NCI-H2029 (cell line): ENCODE measurements around the gene ANKRD23.

ENCODE experiments used
- DNase-seq: peaks from one replicate; lab custom pipeline; 2025; lab: John Stamatoyannopoulos, UW

Gene ANKRD23

DNA sequence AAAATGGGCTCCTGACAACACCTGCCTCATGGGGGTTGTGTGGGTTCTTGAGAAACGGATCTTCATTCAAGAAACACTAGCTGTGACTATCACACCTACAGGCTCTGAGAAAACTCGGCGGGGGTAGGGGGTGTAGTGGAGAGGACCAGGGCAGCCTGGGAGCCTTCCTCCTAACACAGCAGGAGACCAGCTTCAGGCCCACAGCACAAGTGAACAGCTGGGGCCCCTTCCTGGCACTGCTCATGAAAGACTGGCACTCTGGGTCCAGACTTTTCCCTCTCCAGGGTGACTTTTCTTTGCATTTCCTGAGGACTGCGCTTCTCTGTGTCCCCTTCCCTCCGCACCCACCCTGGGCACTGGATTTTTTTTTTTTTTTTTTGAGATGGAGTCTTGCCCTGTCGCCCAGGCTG lies 33.2 kb upstream of the ANKRD23 start:
- no peak for DNase-seq

DNA sequence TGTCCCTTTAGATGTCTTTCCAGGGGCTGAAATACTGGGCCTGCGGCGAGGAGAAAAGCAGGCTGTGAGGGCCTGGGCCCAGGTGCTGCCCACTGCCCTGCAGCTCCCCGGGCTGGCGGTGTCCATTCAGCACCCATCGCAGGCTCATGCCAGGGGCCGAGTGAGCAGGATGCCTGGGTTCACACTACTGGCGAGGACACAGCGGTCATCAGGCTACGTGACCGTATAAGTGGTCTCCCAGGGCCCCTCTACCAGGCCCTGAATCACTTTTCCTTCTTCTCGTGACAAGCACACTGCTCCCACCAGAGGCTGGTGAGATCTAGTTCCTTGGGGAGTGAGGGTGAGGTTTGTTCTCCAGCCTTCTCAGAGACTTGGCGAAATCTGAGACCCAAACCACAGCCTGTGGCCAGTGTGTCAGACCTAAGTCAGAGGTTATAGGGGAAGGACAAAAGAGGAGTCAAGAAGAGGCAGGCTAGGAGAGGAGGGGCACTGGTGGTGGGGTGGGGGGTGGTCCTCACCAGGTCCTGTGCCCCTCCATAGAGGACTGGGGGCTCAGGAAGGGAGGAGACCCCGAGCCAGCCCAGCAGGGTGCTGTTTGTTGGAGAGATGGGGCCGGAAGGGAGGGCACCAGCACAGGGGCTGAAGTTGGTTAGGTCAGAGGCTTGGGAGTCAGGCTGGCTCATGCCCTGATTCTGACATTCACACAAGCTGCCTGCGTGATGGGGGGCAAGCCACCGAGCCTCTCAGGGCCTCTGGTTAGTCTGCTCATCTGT lies 32.6 kb upstream of the ANKRD23 start:
- no peak for DNase-seq

DNA sequence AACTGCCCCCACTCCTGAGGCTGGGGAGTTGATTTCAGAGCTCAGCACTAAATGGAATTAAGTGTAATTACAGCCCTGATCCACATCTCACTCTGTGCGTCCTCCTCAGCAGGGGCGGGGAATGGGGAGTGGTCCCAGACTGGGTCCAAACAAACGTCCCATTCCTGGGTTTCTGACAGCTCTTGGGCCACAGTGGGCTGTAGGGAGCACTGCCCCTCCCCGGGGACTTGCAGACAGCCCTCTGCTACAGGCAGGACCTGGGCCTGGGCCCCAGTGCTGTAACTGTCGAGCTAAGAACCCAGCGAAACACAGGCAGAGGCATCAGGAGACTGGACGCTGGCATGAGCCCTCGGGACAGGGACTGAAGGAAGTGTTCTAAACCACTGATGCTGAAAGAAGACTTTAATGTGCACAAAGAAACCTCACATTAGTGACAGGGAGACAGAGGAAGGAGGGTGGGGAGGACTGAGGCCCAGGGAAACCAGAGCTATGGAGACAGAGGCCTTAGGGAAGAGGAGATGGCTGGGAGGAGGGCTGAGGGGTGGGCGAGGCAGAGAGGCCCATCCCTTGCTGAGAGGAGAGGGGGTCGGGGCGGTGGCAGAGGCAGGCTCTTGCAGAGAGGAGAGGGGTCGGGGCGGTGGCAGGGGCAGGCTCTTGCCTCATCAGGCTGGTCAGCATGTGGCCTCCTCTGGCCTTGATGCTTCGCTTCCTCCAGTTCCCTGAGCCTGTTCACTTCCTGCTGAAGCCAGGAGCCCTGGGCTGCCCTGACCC lies 31.9 kb upstream of the ANKRD23 start:
- DNase-seq = no peak

DNA sequence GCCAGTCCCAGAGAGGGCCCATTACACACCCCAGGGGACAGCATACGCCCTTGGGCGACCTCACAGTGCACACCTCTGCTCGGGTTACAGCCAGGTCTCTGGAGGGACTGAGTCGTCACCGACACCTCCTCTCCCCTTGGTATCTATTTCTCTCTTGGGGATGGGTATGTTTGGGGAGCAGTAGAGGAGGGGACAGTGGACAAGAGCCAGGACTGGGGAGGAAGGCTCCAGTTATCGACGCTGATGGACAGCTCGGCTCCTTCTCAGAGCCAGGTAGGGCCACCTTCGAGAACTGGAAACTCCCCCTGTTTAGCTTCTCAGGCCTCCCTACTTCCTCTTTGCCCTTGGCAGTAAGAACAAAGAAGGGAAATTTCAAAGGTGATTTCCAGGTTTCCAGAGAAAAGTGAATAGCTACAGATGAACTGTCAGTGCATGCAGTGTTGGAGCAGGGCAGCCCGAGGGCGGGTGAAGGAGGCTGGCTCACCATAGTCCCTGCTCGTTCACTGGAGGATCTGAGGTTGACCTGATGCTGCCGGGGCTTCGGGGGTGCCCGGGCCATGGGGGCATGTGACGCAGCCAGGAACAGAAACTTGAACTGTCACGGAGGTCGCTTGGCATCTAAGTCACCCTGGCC lies 30.5 kb upstream of the ANKRD23 start:
- no peak for DNase-seq

DNA sequence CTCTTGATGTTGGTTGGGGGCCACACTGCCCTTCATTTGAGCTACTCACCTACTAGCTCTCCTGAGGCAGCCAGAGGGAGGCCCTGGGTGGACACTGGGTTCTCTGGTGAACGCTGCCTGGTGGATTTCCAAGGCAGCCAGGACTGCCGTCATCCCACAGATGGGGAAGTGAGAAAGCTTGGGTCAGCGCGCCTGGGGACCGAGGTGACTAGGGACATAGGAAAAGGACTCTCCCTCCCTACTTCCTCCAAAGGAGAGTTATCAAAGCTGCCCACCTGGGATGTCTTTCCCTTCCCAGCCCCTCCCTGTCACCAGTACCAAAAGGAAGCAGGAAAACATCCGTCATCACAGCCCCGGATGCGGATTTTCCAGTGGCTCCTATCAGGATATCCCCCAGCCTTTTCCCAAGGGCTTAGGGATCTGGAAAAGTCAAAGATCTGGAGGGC lies 29.9 kb upstream of the ANKRD23 start:
- no peak for DNase-seq

DNA sequence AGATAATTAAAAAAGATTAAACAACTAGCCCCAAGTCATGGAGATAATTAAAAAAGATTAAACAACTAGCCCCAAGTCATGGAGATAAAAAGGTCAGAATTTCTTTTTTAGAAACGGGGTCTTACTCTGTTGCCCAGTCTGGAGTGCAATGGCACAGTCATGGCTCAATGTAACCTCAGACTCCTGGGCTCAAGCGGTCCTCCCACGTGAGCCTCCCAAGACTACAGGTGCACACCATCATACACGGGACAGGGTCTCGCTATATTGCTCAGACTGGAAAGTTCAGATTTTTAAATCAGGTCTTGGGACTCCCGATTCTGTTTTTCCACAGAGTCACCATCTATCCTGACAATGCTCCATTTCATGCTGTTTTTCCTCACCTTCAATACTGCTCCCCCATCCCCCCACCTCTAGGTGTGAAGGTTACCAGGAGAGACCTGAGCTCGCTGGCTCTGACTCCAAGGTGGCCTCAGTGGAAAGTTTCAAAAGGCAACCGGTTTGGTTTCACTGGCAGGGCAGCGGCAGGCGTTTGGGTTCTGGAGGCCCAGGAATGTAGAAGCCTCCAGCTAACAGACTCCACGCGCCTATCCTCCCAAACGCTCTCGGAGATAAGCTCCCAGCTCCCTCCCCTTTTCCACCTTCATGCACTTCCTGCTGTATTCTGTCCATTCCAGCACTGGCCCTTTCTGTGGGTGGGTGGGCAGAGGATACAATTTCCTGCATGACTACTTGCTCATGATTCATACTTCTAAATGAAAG lies 28.9 kb upstream of the ANKRD23 start:
- DNase-seq = no peak

DNA sequence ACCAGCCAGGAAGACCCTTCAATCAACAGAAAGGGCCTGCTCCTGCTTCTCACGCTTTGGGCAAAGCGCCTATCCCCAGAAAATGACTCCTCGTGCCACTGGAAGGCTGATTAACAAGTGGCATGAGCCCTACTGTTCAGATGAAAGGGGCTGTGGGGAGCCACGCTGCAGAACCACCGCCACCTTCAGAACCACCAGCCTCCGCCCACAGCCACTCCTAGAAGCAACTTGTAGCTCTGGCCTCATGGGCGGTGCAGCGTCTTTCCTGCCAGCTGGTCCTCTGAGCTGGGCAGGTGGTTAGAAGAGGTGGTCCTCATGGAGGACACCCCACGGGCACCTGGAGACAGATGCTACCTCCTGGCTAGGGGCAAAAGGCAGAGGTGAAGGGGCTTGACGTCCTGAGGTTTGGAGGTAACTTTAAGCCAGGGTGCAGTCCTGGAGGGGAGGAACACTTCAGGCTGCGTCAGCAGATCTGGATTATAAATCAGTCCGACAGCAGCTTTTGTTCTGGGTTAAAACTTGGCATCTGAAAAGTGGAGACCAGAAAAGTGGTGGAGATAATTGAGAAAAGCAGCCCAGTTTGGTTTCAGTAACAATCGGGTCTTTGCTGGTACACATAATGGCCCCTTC lies 26.9 kb upstream of the ANKRD23 start:
- no peak for DNase-seq

DNA sequence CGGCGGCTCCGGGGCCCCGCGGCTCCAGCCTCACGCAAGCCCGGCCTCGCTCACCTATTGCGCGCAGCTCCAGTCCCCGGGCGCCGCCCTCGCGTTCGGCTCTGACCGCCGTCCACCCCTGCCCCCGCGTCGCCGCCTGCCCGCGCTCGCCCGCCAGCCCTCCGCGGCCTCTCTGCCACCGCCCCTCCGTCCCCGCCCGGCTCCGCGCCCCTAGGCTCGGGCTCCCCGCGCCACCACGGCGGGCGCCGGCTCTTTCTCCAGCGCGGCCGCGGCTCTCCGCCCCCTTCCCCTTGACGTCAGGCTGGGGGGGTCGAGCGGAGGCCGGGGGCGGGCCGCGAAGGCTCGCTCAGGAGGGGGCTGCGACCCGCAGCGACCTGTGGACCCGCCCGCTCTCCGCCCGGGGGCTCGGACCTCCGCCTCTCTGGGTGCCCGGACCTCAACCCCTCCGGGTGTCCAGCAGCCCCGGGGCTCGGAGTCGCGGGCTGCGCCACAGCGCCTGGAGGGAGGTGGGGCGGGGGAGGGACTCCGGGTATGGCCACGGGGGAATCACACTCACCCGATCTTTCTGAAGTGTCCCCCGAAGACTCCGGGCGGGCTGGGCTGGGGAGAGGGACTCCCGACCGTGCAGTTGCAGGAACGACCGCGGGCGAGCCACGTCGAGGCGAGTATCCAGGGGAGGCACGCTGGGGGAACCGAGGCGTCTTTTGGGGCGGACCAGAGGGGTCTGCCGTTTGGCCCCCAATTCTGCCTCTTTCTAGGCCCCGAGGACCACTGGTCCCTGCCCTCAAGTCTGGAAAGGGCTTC lies 26.2 kb upstream of the ANKRD23 start, which contains the start of gene SEMA4C:
Gene SEMA4C (minus strand): TSS at position 259 of the 804 bp plus-strand sequence. CDS start 2,194 bp downstream, outside the sequence.
- no peak for DNase-seq

DNA sequence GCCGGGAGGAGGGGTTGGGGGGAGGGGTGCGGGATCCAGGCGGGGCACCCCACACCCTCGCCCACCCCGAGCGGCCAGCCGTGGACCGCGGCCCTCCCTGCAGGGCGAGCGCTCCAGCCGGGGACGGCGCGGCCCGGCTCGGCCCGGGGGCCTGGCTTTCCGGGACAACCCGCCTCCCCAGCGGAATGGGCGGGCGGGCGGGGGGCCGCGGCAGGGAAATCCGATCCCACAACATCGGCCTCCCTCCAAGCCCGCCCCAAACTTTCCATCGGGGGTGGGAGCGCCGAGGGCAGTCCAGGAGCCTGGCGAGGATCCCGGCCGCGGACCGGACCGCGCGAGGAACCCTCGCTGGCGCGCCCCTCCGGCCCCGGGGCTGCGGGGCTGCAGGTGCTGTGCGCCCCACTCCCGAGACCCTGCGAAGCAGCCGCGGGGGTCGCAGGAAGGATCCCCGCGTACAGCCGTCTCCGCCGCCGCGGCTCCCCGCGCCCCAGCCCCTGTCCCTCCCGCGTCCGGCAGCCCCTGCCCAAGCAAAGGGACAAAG lies 25.5 kb upstream of the ANKRD23 start:
- peak; percentile 27 for DNase-seq

DNA sequence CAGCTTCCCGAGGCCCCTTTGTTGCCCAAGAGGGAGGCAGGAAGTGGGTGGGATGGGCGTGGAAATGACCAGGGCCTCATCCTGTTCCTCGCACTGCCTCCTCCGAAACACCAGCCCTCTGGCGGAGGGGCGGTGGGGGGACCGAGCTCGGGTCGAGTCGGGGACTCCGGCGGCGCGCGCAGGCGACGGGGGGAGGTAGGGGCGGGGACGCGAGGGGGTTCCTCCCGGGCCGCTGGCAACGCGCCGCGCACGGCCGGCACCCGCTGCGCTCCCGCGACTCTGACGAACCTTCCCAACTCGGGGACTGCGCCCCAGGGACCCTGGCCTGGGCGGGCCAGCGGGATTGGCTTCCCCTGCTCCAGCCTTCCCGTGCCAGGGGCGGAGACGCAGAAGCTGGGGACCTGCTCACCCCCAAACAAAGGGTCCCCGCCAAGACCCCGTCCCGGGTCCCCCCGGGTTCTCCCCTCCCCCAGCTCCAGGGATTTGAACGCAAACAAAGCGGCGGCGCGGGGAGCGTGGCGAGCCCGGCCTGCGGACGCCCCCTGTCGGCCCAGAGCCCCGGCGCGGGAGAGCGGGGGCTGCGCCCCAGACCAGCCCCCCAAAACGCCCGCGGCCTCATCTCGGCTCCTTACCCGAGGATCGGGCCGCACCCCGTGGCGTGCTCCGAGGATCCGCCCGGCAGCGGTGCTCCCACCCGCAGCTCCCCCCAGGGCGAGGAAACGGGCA lies 24.9 kb upstream of the ANKRD23 start:
- DNase-seq = peak; percentile 46

DNA sequence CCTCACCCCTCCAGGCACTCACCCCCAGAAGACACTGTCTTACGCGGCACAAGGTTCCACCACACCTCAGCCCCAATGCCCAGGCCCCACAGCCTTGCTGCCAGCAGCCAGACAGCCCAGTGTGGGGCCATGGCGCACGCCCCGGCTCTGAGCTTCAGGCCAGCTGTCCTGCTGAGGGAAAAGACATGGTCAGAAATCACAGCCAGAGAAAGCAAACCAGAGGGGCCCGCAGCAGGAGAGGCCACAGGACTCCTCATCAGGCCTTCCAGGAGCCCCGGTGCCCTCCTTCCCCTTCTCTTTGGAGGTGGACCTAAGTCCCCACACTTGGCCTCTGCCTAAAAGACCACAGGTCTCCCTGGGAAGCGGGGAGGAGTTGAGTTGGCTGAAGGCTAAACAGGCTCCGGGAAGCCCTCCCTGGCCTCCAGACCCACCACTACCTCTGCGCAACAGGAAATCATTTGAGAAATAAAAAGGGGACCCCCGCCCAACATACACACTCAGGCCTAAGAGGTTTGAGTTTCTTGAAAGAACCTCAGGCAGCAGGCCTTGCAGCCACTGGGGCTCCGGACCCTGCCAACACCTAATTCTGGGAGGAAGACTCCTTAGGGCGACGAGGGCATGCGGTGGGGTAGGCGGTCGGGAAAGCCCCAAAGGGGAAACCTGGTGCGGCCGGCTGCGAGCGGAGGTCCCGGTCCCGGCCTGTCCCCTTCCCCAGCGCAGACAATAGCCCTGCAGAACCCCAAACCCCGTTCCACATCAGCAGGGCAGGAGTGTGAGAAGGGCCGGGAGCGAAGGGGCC lies 24.1 kb upstream of the ANKRD23 start:
- DNase-seq = no peak

DNA sequence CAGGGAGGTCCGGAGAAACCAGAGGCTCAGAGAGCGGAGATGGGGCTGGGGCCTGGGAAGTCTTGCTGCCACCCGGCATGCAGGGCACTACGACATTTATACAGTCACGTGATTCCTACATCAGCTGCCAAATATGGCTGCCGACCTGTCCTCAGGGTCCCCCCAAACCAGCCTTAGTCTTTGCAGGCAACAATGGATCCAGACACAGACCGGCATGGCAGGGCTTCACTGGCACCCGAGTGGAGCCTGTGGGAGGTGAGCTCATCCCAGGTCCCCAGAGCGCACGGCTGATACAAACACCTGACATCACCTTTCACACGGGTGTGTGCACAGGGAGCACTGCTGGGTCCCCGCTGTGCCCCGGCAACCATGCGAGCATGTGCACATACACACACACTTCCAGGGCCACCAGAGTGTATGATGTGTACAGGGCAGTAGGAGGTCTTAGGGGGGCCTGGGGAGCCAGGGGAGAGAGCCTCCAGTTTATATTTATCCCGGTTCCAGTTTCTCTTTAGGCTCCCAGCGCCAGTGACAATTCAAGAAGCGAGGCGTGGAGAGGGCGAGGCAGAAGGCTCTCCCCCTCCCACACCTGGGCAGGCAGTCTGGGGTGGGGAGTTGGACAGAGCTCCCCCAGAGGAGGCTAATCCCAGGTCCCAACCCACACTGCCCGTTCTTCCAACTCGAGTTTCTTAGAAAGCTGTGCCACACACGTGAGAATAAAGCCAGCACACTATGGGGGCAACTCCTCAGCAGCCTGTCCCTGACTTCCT lies 23.4 kb upstream of the ANKRD23 start:
- no peak for DNase-seq

DNA sequence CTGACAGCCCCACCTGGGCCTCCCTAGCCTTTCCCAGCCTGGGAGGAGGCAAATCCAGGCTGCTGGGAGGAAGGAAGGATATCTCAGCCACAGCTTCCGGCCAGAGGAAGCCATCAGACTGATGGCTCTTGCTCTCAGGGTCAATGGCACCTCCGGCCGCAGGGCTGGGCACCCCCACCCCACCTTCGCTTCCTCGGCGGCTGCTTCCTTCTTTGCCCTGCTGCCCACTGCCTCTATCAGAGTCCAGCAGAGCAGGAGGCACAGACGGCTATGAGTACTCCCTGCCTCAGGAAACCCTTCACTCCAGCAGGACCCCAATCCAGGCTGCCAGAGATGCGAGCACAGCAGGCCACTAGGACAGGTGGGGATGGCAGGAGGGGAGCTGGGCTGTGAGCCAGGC lies 22.8 kb upstream of the ANKRD23 start:
- no peak for DNase-seq

DNA sequence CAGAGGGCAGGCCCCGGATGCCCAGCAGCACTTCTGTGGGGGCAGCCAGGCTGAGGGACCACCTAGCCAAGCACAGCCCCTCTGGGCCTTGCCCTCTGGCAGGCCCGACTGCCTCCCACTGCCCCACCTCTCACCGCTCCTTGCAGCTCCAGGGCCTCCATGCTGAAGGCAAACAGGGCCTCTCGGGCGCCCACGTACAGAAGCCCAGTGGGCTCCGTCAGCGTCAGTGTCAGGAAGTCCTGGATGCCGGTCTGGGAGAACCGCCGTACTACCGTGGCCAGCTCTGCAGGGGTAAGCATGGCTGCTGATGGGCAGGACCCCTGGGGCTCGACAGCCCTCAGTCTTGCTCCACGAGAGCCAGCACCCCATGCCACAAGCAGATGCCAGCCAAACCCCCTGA lies 22.3 kb upstream of the ANKRD23 start:
- no peak for DNase-seq

DNA sequence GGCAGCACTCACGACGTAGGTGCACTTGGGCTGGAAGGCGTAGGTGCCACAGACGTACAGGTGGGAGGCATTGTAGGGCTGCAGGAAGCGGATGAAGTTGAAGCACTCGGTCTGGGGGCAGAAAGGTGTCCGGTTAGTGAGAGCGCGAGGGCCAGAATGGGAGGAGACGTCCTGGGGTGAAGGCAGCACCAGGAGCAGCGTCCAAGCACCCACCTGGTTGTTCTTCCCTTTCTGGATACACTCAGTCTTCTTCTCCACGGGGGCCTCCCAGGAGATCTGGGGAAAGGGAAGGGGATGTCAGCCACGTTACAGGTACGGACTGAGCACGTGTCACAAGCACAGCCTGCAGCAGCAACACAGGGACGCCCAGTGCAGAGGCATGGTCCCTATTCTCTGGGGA lies 21.8 kb upstream of the ANKRD23 start:
- no peak for DNase-seq

DNA sequence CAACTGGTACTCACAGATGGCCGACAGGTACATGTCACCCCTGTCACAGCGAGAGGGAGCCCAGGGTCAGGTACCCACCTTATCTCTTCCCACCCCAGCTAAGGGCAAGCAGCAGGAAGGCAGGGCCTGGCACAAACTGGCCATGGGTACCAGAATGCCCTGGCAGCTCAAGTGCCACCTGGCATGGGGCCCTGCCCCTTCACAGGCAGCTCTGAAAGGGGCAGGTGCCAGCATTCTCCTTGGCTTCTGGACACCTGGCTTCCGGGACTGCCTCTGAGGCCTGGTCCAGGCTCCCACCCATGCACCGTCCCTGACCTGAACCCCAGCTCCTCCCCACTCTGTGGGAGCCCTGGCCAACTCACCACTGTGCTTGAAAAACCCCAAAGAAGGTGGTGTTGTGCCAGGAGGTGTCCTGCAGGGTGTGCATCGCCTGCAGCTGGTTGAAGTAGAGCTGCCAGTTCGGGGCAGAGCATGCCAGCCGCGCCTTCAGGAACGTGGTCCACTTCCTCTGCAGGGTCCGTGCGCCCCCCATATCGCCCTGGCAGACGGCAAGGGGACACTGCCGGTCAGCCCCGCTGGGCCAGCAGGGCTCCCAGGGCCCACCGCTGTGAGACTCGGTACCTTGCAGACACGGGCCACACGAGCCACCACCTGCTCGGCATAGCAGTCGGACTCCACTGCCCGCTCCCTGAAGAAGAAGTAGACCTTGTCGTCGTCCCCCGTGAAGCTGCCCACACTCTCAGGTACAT lies 20.7 kb upstream of the ANKRD23 start:
- DNase-seq = peak; percentile 69

DNA sequence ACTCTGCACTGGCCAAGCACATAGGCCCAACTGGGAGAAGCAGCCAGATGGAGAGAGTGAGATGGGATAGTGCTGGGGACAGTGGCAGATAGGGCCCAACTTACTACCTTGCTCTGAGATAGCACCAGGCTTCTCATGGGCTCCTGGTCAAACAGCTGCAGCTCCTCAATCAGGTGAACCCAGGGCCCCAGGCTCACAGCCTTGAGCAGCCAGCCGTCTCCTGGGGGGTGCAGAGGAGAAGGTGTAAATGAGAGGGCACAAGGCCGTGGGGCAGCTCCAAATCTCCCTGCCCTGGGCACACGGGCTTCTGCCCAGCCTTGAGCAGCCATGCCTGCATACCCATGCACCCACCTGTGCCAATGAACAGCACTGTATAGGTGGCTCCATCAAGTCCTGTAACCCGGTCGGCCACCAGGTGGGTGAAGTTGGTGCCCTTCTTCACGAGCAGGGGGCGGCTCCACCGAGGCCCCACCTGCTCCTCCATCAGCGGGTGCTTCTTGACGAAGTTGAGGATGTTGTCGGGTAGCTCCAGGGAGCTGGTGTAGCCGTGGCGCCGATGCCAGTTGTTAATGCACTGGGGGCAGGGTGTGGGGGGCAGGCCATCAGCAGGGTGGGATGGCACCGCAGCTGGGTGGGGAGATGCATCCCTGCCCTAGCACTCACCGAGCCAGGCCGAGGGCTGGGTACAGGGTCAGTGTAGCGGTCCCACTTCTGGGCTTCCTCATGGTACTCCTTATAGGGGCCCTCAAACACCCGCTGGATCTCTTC lies 19.9 kb upstream of the ANKRD23 start:
- DNase-seq = no peak
